Pons (tissue), 1 donor: Measurements from ENCODE around the gene TMEM156.

Source experiments
- DNase-seq: peaks from one replicate; pipeline ENCODE4 v3.0.0-alpha.2; 2016; ENCODE audit warnings: low spot score

The TMEM156 gene, protein sequence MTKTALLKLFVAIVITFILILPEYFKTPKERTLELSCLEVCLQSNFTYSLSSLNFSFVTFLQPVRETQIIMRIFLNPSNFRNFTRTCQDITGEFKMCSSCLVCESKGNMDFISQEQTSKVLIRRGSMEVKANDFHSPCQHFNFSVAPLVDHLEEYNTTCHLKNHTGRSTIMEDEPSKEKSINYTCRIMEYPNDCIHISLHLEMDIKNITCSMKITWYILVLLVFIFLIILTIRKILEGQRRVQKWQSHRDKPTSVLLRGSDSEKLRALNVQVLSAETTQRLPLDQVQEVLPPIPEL

GRCh38 chr4:39032218-39033085 is at the start of gene TMEM156:
TMEM156 (minus strand) TSS chr4:39032409; CDS start chr4:39032313, 96 bp downstream.
- DNase-seq = peak; percentile 57

DNA sequence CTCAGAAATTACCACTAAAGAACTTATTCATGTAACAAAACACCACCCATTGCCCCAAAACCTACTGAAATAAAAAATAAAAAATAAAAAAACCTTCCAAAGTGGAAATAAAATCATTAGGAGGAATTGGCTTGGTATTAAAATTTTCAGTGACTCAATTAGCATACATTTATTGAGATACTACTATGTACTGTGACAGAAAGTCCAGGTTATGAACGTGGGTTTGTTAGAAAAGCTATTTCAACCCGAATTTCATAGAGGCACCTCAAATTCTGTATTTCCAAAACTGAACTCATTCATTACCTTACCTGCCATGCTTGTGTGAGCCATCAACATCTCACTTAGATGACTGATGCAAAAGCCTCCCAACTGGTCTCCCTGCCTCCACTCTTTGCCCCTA is 46.6 kb upstream of the TMEM156 start:
- no peak for DNase-seq

DNA sequence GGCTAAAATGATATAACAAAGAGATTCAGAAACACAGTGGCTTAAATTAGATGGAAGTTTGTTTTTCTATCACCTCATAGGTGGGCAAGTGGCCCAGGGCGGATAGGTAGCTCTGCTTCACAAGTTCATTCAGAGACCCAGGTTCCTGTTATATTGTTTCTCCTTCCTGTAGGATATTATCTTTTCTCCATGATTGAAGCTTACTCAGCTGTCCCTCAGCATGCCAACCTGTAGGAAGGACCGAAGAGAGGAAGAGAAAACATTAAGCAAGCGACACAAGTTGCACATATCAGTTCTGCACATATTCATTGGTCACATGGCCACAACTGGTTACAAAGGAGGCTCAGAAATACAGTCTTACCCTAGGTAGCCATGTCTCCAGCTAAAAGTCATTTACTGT is 36.7 kb upstream of the TMEM156 start:
- DNase-seq = no peak

DNA sequence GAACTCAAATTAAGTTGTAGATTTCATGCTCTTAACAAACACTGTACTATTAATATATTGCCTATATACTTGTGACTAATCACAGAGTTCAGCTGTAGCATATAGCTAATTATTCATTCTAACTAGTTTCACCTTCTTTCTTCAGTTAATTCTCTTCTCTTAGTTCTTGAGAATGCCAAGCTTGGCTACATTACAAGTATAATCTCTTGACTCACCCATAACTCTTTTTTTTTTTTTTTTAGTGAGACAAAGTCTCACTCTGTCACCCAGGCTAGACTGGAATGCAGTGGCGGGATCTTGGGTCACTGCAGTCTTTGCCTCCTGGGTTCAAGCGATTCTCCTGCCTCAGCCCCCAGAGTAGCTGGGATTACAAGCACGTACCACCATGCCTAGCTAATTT is 35.2 kb upstream of the TMEM156 start:
- DNase-seq = no peak

- no peak for DNase-seq
Observed at GRCh38 chr4:39067031-39067430, 34.8 kb upstream of the TMEM156 start.

DNA sequence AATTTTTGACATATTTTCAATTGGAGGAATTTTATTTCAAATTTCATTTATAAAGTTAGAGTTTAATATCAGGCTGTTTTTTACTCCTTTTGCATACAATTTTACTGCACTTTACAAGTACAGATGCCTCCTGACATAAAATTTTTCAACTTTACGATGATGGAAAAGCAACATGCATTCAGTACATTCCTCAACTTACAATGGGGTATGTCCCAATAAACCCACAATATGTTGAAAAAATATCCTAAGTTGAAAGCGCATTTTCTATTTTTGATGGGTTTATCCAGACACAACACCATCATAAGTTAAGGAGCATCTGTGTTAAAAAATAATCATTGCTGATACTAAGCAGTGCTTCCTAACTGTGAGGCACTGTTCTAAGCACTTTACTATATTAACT is 34.2 kb upstream of the TMEM156 start:
- DNase-seq = no peak

GRCh38 chr4:39063430-39063829 is 31.2 kb upstream of the TMEM156 start:
- DNase-seq = no peak

DNA sequence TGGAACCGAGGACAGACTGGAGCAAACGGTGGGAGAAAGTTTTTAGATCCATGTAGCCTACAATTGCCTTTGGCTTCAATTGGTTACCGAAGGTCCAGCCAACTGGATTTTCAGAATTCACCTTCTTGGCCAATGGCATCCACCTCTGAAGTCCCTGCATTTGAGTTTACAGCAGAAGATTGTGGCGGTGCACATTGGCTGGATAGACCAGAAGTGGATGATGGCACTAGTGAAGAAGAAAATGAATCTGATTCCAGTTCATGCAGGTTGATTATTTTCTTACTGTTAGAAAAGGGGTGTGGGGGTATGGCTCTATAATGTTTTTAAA is 30.5 kb upstream of the TMEM156 start:
- no peak for DNase-seq

- peak; percentile 32 for DNase-seq
Observed at GRCh38 chr4:39062094-39062769, 30.0 kb upstream of the TMEM156 start, which contains the start of gene KLHL5. KLHL5 (plus strand) TSS chr4:39062232; CDS start chr4:39062653, 421 bp downstream.

- DNase-seq = no peak
Observed at GRCh38 chr4:39061457-39061856, 29.2 kb upstream of the TMEM156 start.

DNA sequence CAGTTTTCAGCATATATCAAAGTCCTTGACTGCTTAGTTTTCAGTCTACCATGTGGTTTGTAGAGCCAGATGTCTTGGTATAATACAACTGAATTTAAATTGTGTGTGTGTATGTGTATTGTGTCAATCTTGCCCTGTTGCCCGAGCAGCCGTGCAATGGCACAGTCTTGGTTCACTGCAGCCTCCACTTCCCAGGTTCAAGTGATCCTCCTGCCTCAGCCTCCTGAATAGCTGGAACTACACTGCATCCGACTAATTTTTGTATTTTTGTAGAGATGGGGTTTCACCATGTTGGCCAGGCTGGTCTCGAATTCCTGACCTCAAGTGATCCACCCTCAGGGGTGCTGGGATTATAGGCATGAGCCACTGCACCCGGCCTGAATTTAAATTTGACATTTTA is 23.8 kb upstream of the TMEM156 start:
- no peak for DNase-seq

- no peak for DNase-seq
Observed at GRCh38 chr4:39054497-39054896, 22.3 kb upstream of the TMEM156 start.

DNA sequence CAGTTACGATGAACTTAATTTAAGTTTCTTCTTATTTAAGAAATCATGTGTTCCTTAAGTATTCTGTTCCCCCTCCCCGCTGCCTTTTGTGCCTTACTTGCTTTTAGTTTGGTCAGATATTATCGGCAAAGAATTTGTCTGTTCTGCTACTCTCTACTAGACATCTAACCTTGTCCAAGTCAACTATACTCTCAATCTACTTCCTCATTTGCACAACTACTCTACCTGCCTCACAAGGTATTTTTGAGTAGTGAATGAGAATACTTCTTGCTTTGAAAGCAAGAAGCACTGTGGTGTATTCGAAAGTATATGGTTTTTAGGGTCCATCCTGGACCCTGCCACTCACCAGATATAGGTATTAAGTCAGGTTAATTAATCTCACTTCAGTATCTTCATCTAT is 21.8 kb upstream of the TMEM156 start:
- no peak for DNase-seq

DNA sequence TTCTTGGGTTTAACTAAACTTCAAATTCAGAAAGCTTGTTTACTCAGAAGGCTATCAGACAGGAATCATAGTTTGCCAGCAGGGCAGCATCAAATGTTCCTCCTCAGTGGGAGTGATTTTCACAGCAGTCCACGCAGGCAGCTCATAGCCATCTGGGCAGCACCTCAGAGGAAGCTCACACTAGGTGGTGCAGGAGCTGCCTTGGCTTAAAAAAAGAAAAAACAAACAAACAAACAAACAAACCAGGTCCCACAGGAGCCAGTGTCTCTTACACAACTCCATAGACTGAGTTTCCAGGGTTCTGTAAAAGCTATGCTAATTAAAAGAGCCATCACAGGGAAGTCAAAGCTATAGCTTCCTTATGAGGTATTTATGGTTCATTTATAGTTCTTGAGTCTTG is 19.3 kb upstream of the TMEM156 start:
- DNase-seq = no peak

- DNase-seq = no peak
Observed at GRCh38 chr4:39050590-39050989, 18.4 kb upstream of the TMEM156 start.

DNA sequence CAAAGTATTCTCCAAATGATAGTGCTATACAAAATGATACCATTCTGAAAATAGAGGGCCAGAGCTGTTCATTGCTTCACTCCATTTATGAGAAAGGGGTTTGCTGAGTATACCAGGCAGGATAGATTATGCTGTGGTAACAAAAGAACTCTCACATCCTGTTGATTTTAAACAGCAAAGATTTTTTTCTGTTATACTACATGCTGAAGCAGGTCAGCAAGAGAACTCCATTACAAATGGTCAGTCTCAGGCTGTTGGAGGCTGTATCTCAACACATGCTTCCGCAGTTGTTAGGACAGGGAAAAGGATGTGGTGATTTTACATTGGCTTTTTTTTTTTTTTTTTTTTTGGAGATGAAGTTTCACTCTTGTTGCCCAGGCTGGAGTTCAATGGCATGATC is 16.1 kb upstream of the TMEM156 start:
- DNase-seq = no peak

DNA sequence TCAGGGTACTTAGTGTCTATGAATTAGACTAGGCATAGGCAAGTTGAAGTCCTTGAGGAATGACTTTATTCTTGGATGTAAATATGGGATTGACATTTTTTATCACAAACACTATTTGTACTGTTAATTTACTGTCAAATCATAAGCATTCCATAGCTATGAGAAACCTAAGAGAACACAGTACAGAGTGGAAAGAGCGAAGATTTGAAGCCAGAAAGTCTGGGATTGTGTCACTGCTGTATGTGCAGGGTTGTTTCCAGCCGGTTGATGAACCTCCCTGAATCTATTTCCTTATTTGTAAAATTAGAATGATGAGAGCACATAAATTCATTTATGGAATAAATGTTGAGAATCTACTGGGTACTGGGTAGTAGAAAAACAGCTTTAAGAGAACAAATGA is 15.5 kb upstream of the TMEM156 start:
- DNase-seq = no peak

DNA sequence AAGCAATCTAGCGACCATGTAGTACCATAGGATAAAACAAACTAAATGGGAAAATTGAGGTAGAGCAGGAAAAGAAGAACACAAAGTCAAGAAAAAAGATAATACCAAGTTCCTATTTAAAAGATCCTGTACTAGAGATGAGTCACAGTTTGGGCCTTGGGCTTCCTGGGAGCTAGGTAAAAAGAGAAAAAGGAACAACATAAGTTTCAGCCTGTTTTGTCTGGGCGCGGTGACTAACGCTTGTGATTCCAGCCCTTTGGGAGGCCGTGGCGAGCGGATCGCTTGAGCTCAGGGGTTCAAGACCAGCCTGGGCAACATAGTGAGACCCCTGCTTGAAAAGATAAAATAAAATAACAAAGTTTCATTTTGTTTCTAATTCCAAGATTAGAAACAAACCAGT is 14.0 kb upstream of the TMEM156 start:
- DNase-seq = peak; percentile 56

- DNase-seq = no peak
Observed at GRCh38 chr4:39045827-39046221, 13.6 kb upstream of the TMEM156 start.

DNA sequence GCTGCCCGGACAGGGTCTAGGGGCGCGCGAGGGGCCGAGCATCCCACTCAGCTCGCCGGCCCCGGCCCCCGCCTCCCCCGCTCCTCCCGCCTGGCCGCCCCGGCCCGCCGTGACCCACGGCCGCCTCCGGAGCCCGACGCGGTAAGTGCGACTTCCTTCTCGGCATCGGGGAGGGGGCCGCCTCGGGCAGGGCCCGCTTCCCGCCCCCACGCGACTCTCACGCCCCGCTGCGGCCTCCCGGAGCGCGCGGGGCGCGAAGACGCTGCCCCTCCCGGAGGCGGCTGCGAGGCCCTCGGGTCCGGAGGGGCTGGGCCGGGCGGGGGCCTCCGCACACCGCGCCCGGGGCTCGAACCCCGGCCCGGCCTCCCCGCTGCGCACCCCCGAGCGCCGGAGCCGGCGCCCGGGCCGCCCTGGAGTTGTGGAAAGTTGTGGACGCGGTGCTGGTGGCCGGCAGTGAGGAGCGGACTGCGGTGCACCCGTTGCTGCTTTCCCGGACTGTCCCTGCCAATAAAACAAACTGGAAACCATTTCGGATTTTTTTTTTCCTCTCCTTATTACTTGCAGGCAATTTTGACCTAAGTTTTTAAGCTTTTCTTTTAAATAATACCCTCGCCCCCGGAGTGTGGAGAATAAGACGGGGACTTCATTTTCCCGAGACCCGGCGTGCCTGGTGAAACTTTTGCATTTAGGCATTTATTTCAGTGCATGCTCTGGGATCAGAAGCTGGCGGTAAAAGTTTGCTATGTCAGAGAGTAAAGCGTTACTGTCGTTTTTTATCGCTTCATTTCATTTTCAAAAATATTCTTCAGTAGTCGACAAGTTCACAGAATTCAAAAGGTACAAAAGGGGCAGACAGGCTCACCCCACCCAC is 13.0 kb upstream of the TMEM156 start:
- no peak for DNase-seq

GRCh38 chr4:39044364-39044955 is 12.3 kb upstream of the TMEM156 start:
- peak; percentile 94 for DNase-seq
